ENCODE results near the gene MGAT3.

Gene MGAT3

GRCh38 chr22:39527481-39527961 is 70.7 kb downstream of the MGAT3 start:
- no peak overlapping the region for H2AFZ ChIP-seq (ENCODE audit: low read length)
- peaks cover 61% of the 10 kb centered on the region for H3K4me1 ChIP-seq (ENCODE audit: insufficient read depth, low read length, poor library complexity, severe bottlenecking)
- peaks cover 34% of the 10 kb centered on the region for H3K36me3 ChIP-seq (ENCODE audit: insufficient read depth, low read length)
- peak overlapping the region; percentile 81 for H3K4me2 ChIP-seq (ENCODE audit: low read depth, low read length, poor library complexity, severe bottlenecking)
- TF ChIP-seq EZH2phosphoT487 (IDR thresholded peaks at IDR 0.05; ENCODE audit: borderline replicate concordance), result no peak
- no peak for TF ChIP-seq CTCF (conservative IDR thresholded peaks at IDR 0.05; ENCODE audit: low read length)
- no peak overlapping the region for H3K9ac ChIP-seq (ENCODE audit: low read depth, low read length, poor library complexity, severe bottlenecking)
- peaks cover 96% of the 10 kb centered on the region for H3K79me2 ChIP-seq (ENCODE audit: insufficient read depth, low read length)
- no peaks in the 10 kb centered on the region for H3K9me3 ChIP-seq (ENCODE audit: insufficient read depth, low read depth, low read length)
- peaks cover 81% of the 10 kb centered on the region for H4K20me1 ChIP-seq (ENCODE audit: insufficient read depth, low read length, poor library complexity, severe bottlenecking)
- no peaks in the 10 kb centered on the region for H3K27me3 ChIP-seq (ENCODE audit: insufficient read depth, low read length, poor library complexity, severe bottlenecking)
- H3K4me3 ChIP-seq (ENCODE audit: low read length, poor library complexity, severe bottlenecking), result no peak overlapping the region
- peaks cover 19% of the 10 kb centered on the region for H3F3A ChIP-seq (ENCODE audit: low read depth)
- no peaks in the 10 kb centered on the region for H3K9me2 ChIP-seq (replicated peaks; ENCODE audit: low read depth, low read length)

GRCh38 chr22:39528080-39528661 is 71.4 kb downstream of the MGAT3 start:
- H4K20me1 ChIP-seq (ENCODE audit: insufficient read depth, low read length, poor library complexity, severe bottlenecking), result peaks cover 74% of the 10 kb centered on the region
- peaks cover 55% of the 10 kb centered on the region for H3K4me1 ChIP-seq (ENCODE audit: insufficient read depth, low read length, poor library complexity, severe bottlenecking)
- no peaks in the 10 kb centered on the region for H3K9me3 ChIP-seq (ENCODE audit: insufficient read depth, low read depth, low read length)
- H3F3A ChIP-seq (ENCODE audit: low read depth), result peaks cover 19% of the 10 kb centered on the region
- peaks cover 89% of the 10 kb centered on the region for H3K79me2 ChIP-seq (ENCODE audit: insufficient read depth, low read length)
- H2AFZ ChIP-seq (ENCODE audit: low read length), result no peak overlapping the region
- H3K4me2 ChIP-seq (ENCODE audit: low read depth, low read length, poor library complexity, severe bottlenecking), result peak overlapping the region; percentile 81
- H3K4me3 ChIP-seq (ENCODE audit: low read length, poor library complexity, severe bottlenecking), result peak overlapping the region; percentile 82
- no peaks in the 10 kb centered on the region for H3K27me3 ChIP-seq (ENCODE audit: insufficient read depth, low read length, poor library complexity, severe bottlenecking)
- H3K9me2 ChIP-seq (replicated peaks; ENCODE audit: low read depth, low read length), result no peaks in the 10 kb centered on the region
- no peak for TF ChIP-seq CTCF (conservative IDR thresholded peaks at IDR 0.05; ENCODE audit: low read length)
- TF ChIP-seq EZH2phosphoT487 (IDR thresholded peaks at IDR 0.05; ENCODE audit: borderline replicate concordance), result no peak
- H3K9ac ChIP-seq (ENCODE audit: low read depth, low read length, poor library complexity, severe bottlenecking), result peak overlapping the region; percentile 8
- peaks cover 28% of the 10 kb centered on the region for H3K36me3 ChIP-seq (ENCODE audit: insufficient read depth, low read length)

DNA sequence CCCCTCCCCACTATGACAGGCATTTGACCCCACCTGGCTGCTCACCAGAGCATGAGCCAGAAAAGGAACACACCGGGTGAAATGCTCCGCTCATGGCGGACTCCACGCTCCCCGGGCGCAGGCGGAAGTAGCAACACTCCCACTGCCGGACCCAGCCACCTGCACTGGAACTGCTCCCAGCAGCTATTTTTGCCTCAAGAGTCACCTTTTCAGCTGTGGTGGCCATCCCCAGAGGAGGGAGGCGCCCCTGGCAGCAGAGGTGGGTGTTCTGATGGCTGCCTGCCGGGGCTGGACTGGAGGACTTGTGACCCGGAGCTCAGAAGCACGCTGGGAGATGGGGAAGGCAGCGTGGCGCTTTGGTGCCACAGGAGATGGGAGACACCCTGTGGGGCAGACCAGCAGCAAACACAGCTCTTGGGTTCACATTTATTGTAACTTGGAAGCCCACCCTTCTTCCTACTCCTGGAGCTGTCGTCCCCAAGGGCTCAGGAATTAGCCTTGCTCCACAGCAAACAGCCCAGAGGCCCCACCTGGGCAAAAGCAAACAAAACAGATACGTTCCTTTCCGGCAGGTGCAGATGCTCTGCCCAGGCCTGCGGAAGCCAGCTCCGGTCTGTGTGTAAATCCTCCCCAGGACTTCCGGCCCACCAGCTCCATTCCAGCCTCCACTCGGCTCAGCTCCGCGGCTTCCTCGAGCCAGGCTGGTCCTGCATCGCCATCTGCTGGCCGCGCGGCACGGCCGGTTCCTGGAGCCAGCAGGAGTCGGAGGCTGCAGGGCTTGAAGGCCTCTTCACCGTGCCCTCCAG is 72.1 kb downstream of the MGAT3 start:
- Histone ChIP-seq H3K79me2 (ENCODE audit: insufficient read depth, low read length) (peaks cover 82% of the 10 kb centered on the region), H4K20me1 (ENCODE audit: insufficient read depth, low read length, poor library complexity, severe bottlenecking) (peaks cover 68% of the 10 kb centered on the region), H3K9me3 (ENCODE audit: insufficient read depth, low read depth, low read length) (no peaks in the 10 kb centered on the region), H3K9ac (ENCODE audit: low read depth, low read length, poor library complexity, severe bottlenecking) (peak overlapping the region; percentile 33), H3K4me2 (ENCODE audit: low read depth, low read length, poor library complexity, severe bottlenecking) (peak overlapping the region; percentile 81), H3K4me1 (ENCODE audit: insufficient read depth, low read length, poor library complexity, severe bottlenecking) (peaks cover 52% of the 10 kb centered on the region), H3F3A (ENCODE audit: low read depth) (peaks cover 16% of the 10 kb centered on the region), H3K27me3 (ENCODE audit: insufficient read depth, low read length, poor library complexity, severe bottlenecking) (no peaks in the 10 kb centered on the region), H3K36me3 (ENCODE audit: insufficient read depth, low read length) (peaks cover 23% of the 10 kb centered on the region; the same call in 1 of the 2 replicates), H3K4me3 (ENCODE audit: low read length, poor library complexity, severe bottlenecking) (peak overlapping the region; percentile 82), H3K9me2 (replicated peaks; ENCODE audit: low read depth, low read length) (no peaks in the 10 kb centered on the region), H2AFZ (ENCODE audit: low read length) (no peak overlapping the region)
- TF ChIP-seq EZH2phosphoT487 (IDR thresholded peaks at IDR 0.05; ENCODE audit: borderline replicate concordance) (no peak), CTCF (conservative IDR thresholded peaks at IDR 0.05; ENCODE audit: low read length) (peak; percentile 92)
